ENCODE results near the gene RRAS2. TPM values are rescaled to one million over a fixed set of nuclear protein-coding genes. Genes with fewer than 3 reads are reported as not detected.

RRAS2 gene
- total RNA-seq, 1 donor from 2014 or later = 26.8 TPM

GRCh38 chr11:14336507-14337503, 22.2 kb downstream of the RRAS2 start:
- DNase-seq = no peak

- no peak for DNase-seq
These were observed 23.3 kb downstream of the RRAS2 start for GRCh38 chr11:14335712-14336111.

GRCh38 chr11:14334893-14335292, 24.1 kb downstream of the RRAS2 start:
- no peak for DNase-seq

GRCh38 chr11:14334192-14334591, 24.8 kb downstream of the RRAS2 start:
- DNase-seq = no peak

- DNase-seq = no peak
These were observed 27.4 kb downstream of the RRAS2 start for GRCh38 chr11:14331476-14332136.

GRCh38 chr11:14330881-14331280, 28.1 kb downstream of the RRAS2 start:
- DNase-seq = no peak

GRCh38 chr11:14329702-14330101, 29.3 kb downstream of the RRAS2 start:
- DNase-seq = no peak

GRCh38 chr11:14327116-14327515, 31.9 kb downstream of the RRAS2 start:
- no peak for DNase-seq

- no peak for DNase-seq
These were observed 35.8 kb downstream of the RRAS2 start for GRCh38 chr11:14323118-14323676.

- no peak for DNase-seq
These were observed 36.5 kb downstream of the RRAS2 start for GRCh38 chr11:14322510-14322909.

- no peak for DNase-seq
These were observed 39.0 kb downstream of the RRAS2 start for GRCh38 chr11:14320020-14320419.

GRCh38 chr11:14318581-14318981, 40.4 kb downstream of the RRAS2 start:
- no peak for DNase-seq

- no peak for DNase-seq
These were observed 41.2 kb downstream of the RRAS2 start for GRCh38 chr11:14317659-14318325.

GRCh38 chr11:14315130-14315529, 43.9 kb downstream of the RRAS2 start:
- no peak for DNase-seq

- DNase-seq = no peak
These were observed 44.9 kb downstream of the RRAS2 start for GRCh38 chr11:14314127-14314526.

GRCh38 chr11:14312736-14313438, 46.1 kb downstream of the RRAS2 start:
- DNase-seq = no peak

- no peak for DNase-seq
These were observed 48.3 kb downstream of the RRAS2 start for GRCh38 chr11:14310679-14311078.

- no peak for DNase-seq
These were observed 49.4 kb downstream of the RRAS2 start for GRCh38 chr11:14309425-14310192.

GRCh38 chr11:14308897-14309387, 50.0 kb downstream of the RRAS2 start:
- DNase-seq = no peak

GRCh38 chr11:14308114-14308896, 50.7 kb downstream of the RRAS2 start:
- no peak for DNase-seq
